Activated CD8-positive, alpha-beta T cell treated with anti-CD3 and anti-CD28 coated beads for 36 hours (primary cell): ENCODE results near the gene MREG. TPM values are rescaled to one million over a fixed set of nuclear protein-coding genes. Genes with fewer than 3 reads are reported as not detected.

Experiments
- ATAC-seq: fragments of 200-7000 bp; cut with Tn5 transposase; one replicate; pipeline ENCODE4 v1.10.0; 2021; ENCODE audit warnings: mild to moderate bottlenecking, moderate library complexity
- CTCF ChIA-PET: fragments of 350-600 bp; sonication (Branson Sonifier 250); formaldehyde crosslinking; loops from one replicate; lab custom pipeline; 2021; ENCODE audit warnings: antibody characterized with exemption; lab: Charles Lee
- POLR2A ChIA-PET: fragments of 350-600 bp; sonication (Branson Sonifier 250); formaldehyde crosslinking; loops from one replicate; lab custom pipeline; 2021; ENCODE audit warnings: antibody characterized with exemption; lab: Charles Lee
- DNase-seq: peaks from one replicate; pipeline ENCODE4 v3.0.0-alpha.2; 2020
- H3K27ac Mint-ChIP-seq: one replicate; pipeline ENCODE4 v1.8.0; 2021; ENCODE audit warnings: mild to moderate bottlenecking, mixed read lengths
- H3K27me3 Mint-ChIP-seq: one replicate; pipeline ENCODE4 v1.8.0; 2021; ENCODE audit warnings: mixed read lengths
- H3K36me3 Mint-ChIP-seq: one replicate; pipeline ENCODE4 v1.8.0; 2021; ENCODE audit warnings: low read depth, mixed read lengths
- H3K4me1 Mint-ChIP-seq: one replicate; pipeline ENCODE4 v1.8.0; 2021; ENCODE audit warnings: low read depth, mixed read lengths
- H3K4me3 Mint-ChIP-seq: one replicate; pipeline ENCODE4 v1.8.0; 2021; ENCODE audit warnings: mild to moderate bottlenecking, moderate library complexity, mixed read lengths
- H3K9me3 Mint-ChIP-seq: one replicate; pipeline ENCODE4 v1.8.0; 2021; ENCODE audit warnings: mixed read lengths
- CTCF ChIP-seq: fragments of 200-600 bp; IDR thresholded peaks from one replicate; pipeline ENCODE4 v1.8.0; 2022; ENCODE audit warnings: antibody characterized with exemption, mild to moderate bottlenecking
- intact Hi-C: fragments of 100-400 bp; cut with micrococcal nuclease; formaldehyde crosslinking; loops from one replicate; pipeline ENCODE4 v1.10.0; 2022
- total RNA-seq, 2 experiments: library from RNA; stranded (reverse); gene quantifications; one replicate each; pipeline ENCODE4 v1.2.3, GENCODE V29; 2021

Gene MREG
- total RNA-seq, 2 experiments from 2014 or later: 8.0 to 10.9 TPM

GRCh38 chr2:215911301-215912085 lies 101.9 kb downstream of the MREG start:
- DNase-seq (no peak), ATAC-seq (no peak)
- H3K4me3 Mint-ChIP-seq: no peak overlapping the region
- intact Hi-C loops: no loop called here
- no peaks in the 10 kb centered on the region for H3K36me3 Mint-ChIP-seq
- no peaks in the 10 kb centered on the region for H3K4me1 Mint-ChIP-seq
- CTCF ChIA-PET: interaction anchor here (1.2 to 2.2 kb wide), 2 partner anchors 20 to 641 kb away, joined by 3 to 7 read pairs; no protein-coding TSS in a partner anchor
- no peak overlapping the region for H3K27ac Mint-ChIP-seq
- no peak for TF ChIP-seq CTCF
- POLR2A ChIA-PET: no interaction called here
- peaks cover 13% of the 10 kb centered on the region for H3K27me3 Mint-ChIP-seq
- H3K9me3 Mint-ChIP-seq: no peaks in the 10 kb centered on the region

GRCh38 chr2:215910180-215910579 lies 103.2 kb downstream of the MREG start:
- intact Hi-C loops: no loop called here
- Mint-ChIP-seq H3K27ac (no peak overlapping the region), H3K27me3 (peaks cover 13% of the 10 kb centered on the region), H3K4me1 (no peaks in the 10 kb centered on the region), H3K36me3 (no peaks in the 10 kb centered on the region), H3K9me3 (no peaks in the 10 kb centered on the region), H3K4me3 (no peak overlapping the region)
- CTCF ChIA-PET: interaction anchor here (1.2 kb wide), 1 partner anchor 9 kb away, joined by 4 read pairs; no protein-coding TSS in a partner anchor
- DNase-seq (no peak), ATAC-seq (no peak)
- no peak for TF ChIP-seq CTCF
- POLR2A ChIA-PET: no interaction called here

GRCh38 chr2:215907147-215907546 lies 106.2 kb downstream of the MREG start:
- POLR2A ChIA-PET: no interaction called here
- intact Hi-C loops: no loop called here
- CTCF ChIA-PET: no interaction called here
- Mint-ChIP-seq H3K9me3 (no peaks in the 10 kb centered on the region), H3K4me1 (no peaks in the 10 kb centered on the region), H3K27ac (no peak overlapping the region), H3K4me3 (no peak overlapping the region), H3K36me3 (no peaks in the 10 kb centered on the region), H3K27me3 (peaks cover 9% of the 10 kb centered on the region)
- ATAC-seq (no peak), DNase-seq (no peak)
- TF ChIP-seq CTCF: no peak

GRCh38 chr2:215906458-215906857 lies 106.9 kb downstream of the MREG start:
- POLR2A ChIA-PET: no interaction called here
- H3K4me1 Mint-ChIP-seq: no peaks in the 10 kb centered on the region
- CTCF ChIA-PET: no interaction called here
- DNase-seq (no peak), ATAC-seq (no peak)
- no peak for TF ChIP-seq CTCF
- no peaks in the 10 kb centered on the region for H3K9me3 Mint-ChIP-seq
- no peak overlapping the region for H3K27ac Mint-ChIP-seq
- no peaks in the 10 kb centered on the region for H3K36me3 Mint-ChIP-seq
- intact Hi-C loops: no loop called here
- peaks cover 6% of the 10 kb centered on the region for H3K27me3 Mint-ChIP-seq
- no peak overlapping the region for H3K4me3 Mint-ChIP-seq

- ChIA-PET CTCF (interaction anchor here (1.0 kb wide), 1 partner anchor 25 kb away, joined by 3 read pairs; no protein-coding TSS in a partner anchor), POLR2A (no interaction called here)
- Mint-ChIP-seq H3K4me3 (no peak overlapping the region), H3K27me3 (peaks cover 6% of the 10 kb centered on the region), H3K9me3 (no peaks in the 10 kb centered on the region), H3K36me3 (no peaks in the 10 kb centered on the region), H3K4me1 (peaks cover 3% of the 10 kb centered on the region), H3K27ac (no peak overlapping the region)
- no peak for TF ChIP-seq CTCF
- no peak for ATAC-seq
- no peak for DNase-seq
- intact Hi-C loops: no loop called here
Observed at GRCh38 chr2:215905691-215906090, 107.7 kb downstream of the MREG start.
